ENCODE data around the gene SESN1.

The SESN1 gene

GRCh38 chr6:109024368-109024767, 70.3 kb downstream of the SESN1 start:
- DNase-seq = no peak

- DNase-seq = no peak
These were observed 71.2 kb downstream of the SESN1 start for GRCh38 chr6:109023356-109023925.

GRCh38 chr6:109021870-109022269, 72.8 kb downstream of the SESN1 start:
- DNase-seq = no peak

GRCh38 chr6:109019911-109020310, 74.7 kb downstream of the SESN1 start:
- DNase-seq = no peak

GRCh38 chr6:109015176-109015575, 79.5 kb downstream of the SESN1 start:
- DNase-seq = no peak

GRCh38 chr6:109014606-109015005, 80.0 kb downstream of the SESN1 start:
- DNase-seq = no peak

- no peak for DNase-seq
These were observed 80.9 kb downstream of the SESN1 start for GRCh38 chr6:109013656-109014305.

GRCh38 chr6:109010705-109011102, 83.9 kb downstream of the SESN1 start:
- peak; percentile 47 for DNase-seq

GRCh38 chr6:109009962-109010704, 84.5 kb downstream of the SESN1 start:
- no peak for DNase-seq

- peak; percentile 79 for DNase-seq
These were observed 85.2 kb downstream of the SESN1 start for GRCh38 chr6:109009236-109009961.

- DNase-seq = peak; percentile 31
These were observed 86.0 kb downstream of the SESN1 start for GRCh38 chr6:109008537-109009235.

GRCh38 chr6:109008054-109008453, 86.6 kb downstream of the SESN1 start:
- no peak for DNase-seq

GRCh38 chr6:109007521-109007920, 87.1 kb downstream of the SESN1 start:
- DNase-seq = no peak

GRCh38 chr6:109006818-109007217, 87.8 kb downstream of the SESN1 start:
- no peak for DNase-seq

GRCh38 chr6:109002882-109003281, 91.8 kb downstream of the SESN1 start:
- DNase-seq = no peak

- DNase-seq = no peak
These were observed 92.5 kb downstream of the SESN1 start for GRCh38 chr6:109002051-109002697.

GRCh38 chr6:109001291-109001894, 93.3 kb downstream of the SESN1 start:
- DNase-seq = no peak

- DNase-seq = no peak
These were observed 94.4 kb downstream of the SESN1 start for GRCh38 chr6:109000289-109000688.

GRCh38 chr6:108999428-108999827, 95.2 kb downstream of the SESN1 start:
- no peak for DNase-seq

GRCh38 chr6:108998485-108998884, 96.2 kb downstream of the SESN1 start:
- no peak for DNase-seq

- DNase-seq = no peak
These were observed 98.4 kb downstream of the SESN1 start for GRCh38 chr6:108996208-108996607.

GRCh38 chr6:108995296-108995695, 99.3 kb downstream of the SESN1 start:
- no peak for DNase-seq
